Stimulated activated CD4-positive, alpha-beta T cell treated with anti-CD3 and anti-CD28 coated beads, Interleukin-4, amount 100 ng/mL, for 24 hours (primary cell): ENCODE measurements around the gene STK32B.
"Not testable (repeated sequence)": the region's sequence is repeated elsewhere in the genome, so short reads cannot be mapped to it uniquely, and the experiment has no call there.

ENCODE experiments used
- DNase-seq: peaks from one replicate; pipeline ENCODE4 v3.0.0-alpha.2; 2020

Gene STK32B

GRCh38 chr4:5165420-5166369, 114.4 kb downstream of the STK32B start:
- DNase-seq: no peak

- no peak for DNase-seq
Observed at GRCh38 chr4:5166377-5166776, 115.1 kb downstream of the STK32B start.

GRCh38 chr4:5168891-5169290, 117.6 kb downstream of the STK32B start:
- no peak for DNase-seq

DNA sequence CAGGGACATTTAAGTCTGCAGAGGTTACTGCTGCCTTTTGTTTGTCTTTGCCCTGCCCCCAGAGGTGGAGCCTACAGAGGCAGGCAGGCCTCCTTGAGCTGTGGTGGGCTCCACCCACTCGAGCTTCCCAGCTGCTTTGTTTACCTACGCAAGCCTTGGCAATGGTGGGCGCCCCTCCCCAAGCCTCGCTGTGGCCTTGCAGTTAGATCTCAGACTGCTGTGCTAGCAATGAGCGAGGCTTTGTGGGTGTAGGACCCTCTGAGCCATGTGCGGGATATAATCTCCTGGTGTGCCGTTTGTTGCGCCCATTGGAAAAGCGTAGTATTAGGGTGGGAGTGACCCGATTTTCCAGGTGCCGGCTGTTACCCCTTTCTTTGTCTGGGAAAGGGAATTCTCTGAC, 124.6 kb downstream of the STK32B start:
- DNase-seq: not testable (repeated sequence)

DNA sequence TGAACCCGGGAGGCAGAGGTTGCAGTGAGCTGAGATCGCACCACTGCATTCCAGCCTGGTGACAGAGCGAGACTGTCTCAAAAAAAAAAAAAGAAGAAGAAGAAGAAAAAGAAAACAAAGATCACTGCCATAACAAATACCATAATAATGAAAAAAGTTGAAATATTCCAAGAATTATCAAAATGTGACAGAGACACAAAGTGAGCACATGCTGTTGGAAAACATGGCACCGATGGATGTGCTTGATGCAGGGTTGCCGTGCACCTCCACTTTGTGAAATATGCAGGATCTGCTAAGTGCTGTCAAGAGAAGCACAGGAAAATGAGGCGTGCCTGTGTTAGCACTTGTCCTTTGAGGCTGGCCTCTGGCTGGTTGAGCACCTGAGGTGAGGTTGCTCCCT, 133.3 kb downstream of the STK32B start:
- no peak for DNase-seq

DNA sequence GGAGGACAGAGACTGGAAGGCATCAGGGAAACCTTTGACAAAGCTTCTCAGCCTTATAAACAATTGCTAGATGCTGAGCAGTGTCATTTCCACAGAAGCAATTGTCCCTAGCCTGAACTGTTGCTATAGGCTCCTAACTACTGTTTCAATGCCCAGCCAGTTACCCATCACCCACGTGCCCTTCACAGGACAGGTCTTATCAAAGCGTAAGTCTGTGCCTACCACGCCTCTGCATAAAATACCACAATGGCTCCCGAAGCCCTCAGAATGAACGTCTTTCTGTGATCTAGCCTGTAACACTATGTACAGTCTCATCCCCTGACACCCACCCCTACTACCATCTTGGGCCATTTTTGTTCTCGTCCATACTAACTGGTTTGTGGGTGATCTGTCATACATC, 134.3 kb downstream of the STK32B start:
- no peak for DNase-seq

DNA sequence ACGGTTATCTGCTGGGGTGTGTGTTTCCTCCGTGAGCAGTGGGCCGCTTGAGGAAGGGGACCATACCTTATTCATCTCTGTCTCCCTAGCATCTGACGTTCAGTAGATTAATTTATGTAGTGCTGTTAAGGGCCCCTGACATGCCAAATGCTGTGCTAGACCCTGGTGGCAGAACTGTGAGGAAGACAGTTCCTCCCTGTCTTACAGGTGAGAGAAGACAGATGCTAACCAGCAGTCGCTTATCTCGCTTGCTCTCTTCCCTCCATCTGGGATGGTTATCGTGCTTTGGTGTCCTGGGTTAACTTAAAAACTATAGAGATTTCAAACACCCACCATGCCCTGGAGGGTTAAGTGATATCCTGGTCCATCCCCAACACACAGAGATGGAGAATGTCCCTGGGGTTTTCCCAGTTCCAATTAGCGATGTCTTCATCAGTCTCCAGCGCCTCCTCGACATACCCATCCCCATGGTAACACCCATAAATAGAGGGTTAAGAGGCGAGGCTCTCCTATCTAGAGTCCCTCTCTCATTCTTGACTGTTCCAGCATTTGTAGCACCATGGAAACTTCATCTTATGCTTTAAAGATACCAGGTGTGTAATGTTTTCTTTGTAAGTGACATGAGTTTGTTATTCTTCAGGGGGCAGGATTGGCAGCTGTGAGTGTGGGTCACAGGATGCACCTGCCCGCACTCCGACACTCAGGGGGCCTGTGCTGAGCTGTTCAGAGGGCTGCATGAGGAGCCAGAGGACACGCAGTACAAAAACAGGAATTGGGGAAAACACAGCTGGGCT, 135.2 kb downstream of the STK32B start:
- DNase-seq: no peak

DNA sequence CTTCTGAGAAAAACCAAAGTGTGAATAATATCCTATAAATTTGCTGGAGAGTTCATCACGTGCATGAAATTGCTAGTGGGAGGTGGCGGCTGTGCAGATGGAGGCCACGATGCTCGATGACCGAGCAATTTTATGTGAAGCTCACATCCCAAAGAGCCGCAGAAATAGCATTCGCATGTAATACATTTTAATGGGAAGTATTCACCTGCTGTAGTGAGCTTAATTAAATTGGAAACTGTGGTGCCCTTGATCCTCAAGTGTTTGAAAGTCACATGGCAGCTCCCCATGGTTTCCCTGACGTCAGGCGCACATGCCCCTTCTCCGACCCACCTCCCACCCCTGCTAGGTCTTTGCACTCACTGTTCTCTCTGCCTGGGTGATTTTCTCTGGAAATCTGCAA, 136.8 kb downstream of the STK32B start:
- DNase-seq: no peak

DNA sequence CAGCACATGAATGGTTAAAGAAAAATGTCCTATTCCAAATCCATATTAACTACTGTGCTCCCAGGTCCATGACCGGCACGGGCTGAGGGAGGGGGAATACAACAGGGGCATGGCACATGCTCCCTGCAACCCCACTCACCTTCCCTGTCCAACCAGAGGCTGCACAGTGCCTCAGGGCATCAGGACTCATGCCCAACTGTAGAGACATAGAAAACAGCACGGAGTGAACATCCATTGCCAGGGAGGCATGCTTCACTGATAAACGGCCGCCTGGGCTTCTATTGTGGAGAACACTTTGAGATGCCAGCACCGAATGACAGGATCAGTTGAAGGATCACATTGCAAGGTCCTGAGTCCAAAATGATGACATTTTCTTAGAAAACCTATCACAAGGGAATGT, 140.6 kb downstream of the STK32B start:
- DNase-seq: no peak

- no peak for DNase-seq
Observed at GRCh38 chr4:5192271-5192670, 141.0 kb downstream of the STK32B start.

DNA sequence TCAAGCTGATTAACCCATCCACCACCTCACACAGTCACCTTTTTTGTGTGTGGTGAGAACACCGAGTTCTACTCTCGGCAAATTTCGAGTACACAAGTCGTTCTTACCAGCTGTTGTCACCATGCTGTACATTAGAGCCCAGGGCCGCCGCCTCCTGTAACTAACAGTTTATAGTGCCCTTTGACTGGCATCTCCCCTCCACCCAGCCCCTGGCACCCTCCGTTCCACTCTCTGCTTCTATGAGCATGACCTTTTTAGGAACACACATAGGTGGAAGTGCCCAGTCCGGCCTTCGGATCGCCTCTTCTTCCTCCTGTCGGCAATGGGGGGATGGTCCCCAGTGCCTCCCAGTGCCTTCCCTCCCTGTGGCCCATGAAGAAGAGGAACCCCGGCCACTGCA, 141.4 kb downstream of the STK32B start:
- DNase-seq: no peak

GRCh38 chr4:5198656-5199541, 147.6 kb downstream of the STK32B start:
- no peak for DNase-seq

DNA sequence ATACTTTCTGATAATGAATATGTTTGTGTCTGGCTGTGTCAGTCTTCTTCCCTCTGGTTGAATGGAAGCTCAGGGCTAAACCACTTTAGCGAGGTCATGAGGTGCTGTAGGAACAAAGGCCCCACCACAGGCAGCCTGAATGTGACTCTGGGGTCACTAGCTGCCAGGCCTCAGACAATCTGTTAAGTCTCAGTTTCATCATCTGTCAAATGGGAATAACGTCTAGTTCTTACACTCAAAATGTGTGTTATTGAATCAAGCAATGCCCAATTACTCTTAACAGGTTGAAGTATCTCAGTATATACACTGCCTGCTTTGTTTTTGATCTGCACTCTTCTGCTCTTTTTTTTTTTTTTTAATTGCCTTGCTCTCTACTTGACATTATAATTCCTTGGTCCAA, 148.6 kb downstream of the STK32B start:
- DNase-seq: no peak

DNA sequence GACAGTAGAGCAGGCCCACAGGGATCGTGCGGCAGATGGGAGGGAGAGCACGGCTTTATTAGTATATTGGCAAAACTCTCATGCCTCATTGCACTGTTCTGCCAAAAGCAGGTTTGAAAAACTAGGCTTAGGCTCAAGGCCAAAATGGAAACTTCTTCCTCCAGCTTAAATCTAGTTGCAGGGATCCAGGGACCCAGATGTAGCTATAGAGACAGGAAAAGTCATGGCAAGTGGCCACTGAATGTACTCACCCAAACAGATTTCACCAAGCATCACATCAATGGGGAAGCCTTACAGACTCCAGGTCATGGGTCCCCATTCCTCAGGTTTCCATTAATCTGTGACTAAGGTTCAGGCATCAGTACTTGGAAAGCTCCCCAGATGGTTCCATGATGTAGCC, 149.2 kb downstream of the STK32B start:
- no peak for DNase-seq

DNA sequence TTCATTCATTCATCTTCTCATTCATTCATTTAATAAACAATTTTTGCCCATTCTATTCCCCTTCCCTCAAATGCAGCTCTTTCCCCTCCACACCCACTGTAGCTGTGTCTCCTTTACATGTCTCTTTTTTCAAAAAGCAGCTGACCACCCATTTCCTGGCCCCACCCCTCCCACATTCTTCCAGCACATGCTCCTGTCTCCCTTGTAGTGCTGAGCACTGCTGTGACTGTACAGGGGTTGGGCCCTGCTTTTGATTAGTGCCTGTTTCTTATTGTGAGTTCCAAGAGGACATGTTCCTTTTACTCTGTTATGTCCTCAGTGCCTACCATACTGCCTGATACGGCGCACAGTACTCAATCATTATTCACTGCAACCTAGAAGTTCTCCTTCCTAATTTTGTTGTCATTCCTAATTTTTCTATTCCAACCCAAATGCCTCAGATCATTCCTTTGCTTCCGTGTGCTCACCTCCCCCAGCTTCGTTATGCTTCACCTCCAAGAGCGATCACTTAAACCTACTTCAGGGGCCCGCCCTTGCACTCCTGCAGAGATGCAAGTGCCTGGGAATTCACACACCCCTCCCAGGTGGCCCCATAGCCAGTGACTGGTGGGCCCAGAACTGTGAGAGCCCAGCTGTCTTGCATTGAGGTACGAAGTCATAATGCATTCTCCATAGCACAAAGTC, 152.2 kb downstream of the STK32B start:
- no peak for DNase-seq

- no peak for DNase-seq
Observed at GRCh38 chr4:5203993-5204310, 152.7 kb downstream of the STK32B start.

DNA sequence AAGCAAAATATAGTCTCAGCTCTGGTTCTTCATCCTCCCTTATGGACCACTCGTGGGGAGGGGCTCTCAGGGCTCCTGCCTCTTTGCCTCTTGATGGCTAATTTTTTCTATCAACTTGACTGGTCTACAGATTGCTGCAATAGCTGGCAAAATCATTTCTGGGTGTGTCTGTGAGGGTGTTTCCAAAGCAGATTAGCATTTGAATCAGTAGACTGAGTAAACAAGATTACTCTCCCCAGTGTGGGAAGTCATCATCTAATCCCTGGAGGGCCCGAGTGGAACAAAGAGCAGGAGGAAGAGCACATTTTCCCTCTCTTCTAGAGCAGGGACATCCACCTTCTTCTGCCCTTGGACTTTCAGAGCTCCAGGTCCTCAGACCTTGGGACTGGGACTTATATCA, 153.5 kb downstream of the STK32B start:
- no peak for DNase-seq

GRCh38 chr4:5206016-5206790, 154.9 kb downstream of the STK32B start:
- no peak for DNase-seq

DNA sequence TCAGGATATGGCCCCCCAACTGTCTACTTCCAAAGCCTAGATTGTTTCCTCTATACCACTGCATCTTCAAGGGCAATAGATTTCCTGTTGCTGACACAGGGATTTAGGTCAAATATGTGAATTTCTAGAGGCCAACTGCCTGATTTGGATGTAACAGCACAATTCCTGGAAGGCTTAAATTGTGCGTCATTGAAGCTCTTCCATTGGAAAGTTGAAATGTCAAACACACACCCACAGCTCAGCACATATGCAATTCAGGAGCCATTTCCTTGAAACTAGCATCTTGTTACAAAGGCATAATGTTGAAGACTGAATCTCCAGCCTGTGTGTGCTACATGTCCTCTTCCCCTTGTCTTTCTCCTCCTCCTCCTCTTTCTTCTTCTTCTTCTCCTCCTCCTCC, 158.6 kb downstream of the STK32B start:
- DNase-seq: no peak

GRCh38 chr4:5211282-5211839, 160.1 kb downstream of the STK32B start:
- no peak for DNase-seq

GRCh38 chr4:5212255-5213013, 161.2 kb downstream of the STK32B start:
- DNase-seq: no peak
